ENCODE measurements around the gene TNFAIP6.
A peak's percentile ranks its signal among the peaks of the same experiment; 100 is the strongest.
"Not testable (repeated sequence)": the region's sequence is repeated elsewhere in the genome, so short reads cannot be mapped to it uniquely, and the experiment has no call there.

The TNFAIP6 gene

DNA sequence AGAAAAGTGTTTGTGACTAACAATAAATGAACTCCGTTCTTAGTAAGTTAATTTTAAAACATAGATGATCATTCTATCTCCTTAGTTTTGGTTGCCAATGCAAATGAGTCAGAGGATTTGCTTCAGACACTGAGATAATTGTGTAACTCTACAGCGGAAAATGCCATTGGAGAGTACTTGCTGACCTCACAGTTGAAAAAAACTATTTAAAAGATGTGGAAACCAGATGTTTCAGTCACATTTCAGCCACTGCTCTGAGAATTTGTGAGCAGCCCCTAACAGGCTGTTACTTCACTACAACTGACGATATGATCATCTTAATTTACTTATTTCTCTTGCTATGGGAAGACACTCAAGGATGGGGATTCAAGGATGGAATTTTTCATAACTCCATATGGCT lies at the start of gene TNFAIP6:
Gene TNFAIP6 (plus strand): TSS at position 234 of the 400 bp plus-strand sequence. CDS start 75 bp downstream, at position 309.
- DNase-seq, result no peak

DNA sequence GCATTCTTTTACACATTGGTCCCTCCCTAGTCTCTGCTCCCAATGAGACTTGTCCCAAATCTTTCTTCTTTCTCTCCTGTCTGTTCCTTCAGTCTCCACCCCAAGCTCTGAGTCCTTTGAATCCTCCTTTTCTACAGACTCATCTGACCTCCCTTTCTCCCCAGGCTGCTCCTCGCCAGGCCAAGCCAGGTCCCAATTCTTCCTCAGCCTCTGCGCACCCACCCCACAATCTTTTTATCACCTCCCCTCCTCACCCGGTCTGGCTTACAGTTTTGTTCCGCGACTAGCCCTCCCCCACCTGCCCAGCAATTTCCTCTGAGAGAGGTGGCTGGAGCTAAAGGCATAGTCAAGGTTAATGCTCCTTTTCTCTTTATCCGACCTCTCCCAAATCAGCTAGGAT lies 47.1 kb upstream of the TNFAIP6 start:
- DNase-seq, result not testable (repeated sequence)

DNA sequence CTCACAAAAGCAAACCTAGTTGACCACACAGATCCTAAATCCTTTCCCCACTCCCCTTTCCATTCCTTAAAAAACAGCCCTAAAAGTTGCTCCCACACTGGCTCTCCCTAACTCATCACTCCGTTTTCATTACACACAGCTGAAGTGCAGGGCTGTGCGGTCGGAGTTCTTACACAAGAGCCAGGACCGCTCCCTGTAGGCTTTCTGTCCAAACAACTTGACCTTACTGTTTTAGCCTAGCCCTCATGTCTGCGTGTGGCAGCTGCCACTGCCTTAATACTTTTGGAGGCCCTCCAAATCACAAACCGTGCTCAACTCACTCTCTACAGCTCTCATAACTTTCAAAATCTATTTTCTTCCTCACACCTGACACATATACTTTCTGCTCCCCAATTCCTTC lies 45.0 kb upstream of the TNFAIP6 start:
- not testable (repeated sequence) for DNase-seq

- DNase-seq, result no peak
Observed at GRCh38 chr2:151315381-151315903, 42.0 kb upstream of the TNFAIP6 start.

- no peak for DNase-seq
Observed at GRCh38 chr2:151325581-151326095, 31.8 kb upstream of the TNFAIP6 start.

DNA sequence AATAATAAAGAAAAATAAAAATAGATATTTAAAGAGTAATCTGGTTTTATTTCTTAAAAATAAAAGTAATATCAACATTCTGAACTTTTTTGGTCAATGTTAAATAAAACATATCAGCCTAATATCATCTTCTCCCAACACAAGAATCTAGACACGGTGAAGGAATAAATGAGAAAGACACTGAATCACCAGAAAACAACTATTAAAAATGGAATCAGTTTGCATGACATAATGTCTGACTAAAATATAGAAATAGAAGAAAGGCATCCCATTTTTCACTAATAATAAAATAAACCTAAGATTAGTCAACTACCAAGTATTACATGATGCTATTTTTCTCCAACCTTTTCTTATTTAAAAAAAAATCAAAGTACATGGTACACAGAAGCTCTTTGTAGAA lies 30.8 kb upstream of the TNFAIP6 start:
- no peak for DNase-seq

DNA sequence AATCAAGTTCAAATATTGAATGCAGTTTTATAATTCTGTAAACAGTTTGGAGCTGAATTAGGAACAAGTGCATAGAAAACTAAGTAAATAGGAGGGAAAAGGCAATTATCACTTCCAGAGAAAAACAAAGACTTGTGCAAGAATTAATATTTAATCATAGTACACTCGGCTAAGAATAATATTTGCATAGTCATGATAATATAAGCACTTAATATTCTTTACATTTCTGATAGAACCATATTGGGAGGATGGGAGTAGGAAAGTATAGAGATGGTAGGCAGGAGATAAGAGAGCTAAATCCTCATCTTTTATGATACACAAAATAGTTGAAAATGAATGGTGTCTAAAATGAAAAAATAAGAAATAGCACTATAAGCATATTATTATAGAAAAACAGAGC lies 27.4 kb upstream of the TNFAIP6 start:
- no peak for DNase-seq

GRCh38 chr2:151333083-151333482 lies 24.3 kb upstream of the TNFAIP6 start:
- DNase-seq, result no peak

GRCh38 chr2:151334082-151334815 lies 23.1 kb upstream of the TNFAIP6 start:
- DNase-seq, result peak; percentile 78

DNA sequence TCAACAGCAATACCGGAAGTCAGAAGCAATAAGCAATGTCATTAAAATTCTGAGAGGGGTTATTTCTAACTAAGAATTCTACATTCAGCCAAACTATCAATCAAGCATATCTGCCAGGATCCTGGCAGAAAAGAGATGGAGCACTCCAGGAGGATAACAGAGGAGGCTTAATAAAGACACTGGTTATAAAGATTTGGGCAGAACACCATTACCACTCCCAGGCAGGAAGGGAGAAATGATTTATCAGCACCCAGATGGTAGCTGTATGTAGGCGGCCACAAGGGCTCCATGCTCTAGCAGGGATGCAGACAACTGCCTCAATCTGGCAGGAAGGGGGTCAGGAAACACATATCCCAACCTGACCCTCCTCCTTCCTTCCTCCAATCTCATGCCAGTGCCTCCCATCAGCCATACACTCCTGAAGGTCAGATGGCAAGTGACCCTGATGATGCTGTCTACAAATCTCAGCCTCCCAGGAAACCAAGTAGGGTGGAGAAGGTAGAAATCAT lies 20.5 kb upstream of the TNFAIP6 start:
- peak; percentile 81 for DNase-seq

GRCh38 chr2:151337643-151338042 lies 19.7 kb upstream of the TNFAIP6 start:
- no peak for DNase-seq

DNA sequence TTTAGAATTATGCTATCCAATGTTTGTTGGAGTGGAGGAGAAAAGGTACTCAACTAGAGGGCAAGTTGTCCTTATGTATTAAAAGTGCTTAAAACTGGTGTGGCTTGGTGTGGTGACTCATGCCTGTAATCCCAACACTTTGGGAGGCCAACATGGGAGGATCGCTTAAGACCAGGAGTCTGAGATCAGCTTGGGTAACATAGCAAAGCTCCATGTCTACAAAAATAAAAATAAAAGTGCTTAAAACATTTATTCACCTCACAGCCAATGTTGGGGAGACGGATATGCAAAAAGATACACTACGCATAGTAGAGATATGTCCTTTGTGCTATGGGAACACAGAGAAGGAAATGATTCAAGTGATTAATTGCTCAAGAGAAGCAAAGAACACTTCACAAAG lies 19.3 kb upstream of the TNFAIP6 start:
- DNase-seq, result no peak

DNA sequence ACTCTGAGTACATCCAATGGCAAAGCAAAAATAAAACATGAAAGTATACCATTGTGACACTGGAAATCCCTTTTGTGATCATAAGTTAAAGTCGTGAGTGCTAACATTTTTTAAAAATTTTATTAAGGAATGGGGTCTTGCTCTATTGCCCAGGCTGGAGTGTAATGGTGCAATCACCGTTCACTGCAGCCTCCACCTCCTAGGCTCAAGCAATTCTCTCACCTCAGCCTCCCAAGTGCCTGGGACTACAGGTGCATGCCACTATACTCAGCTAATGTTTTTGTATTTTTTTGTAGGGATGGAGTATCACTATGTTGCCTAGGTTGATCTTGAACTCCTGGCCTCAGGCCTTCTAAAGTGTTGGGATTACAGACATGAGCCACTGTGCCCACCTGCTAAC lies 14.3 kb upstream of the TNFAIP6 start:
- no peak for DNase-seq

GRCh38 chr2:151344191-151344590 lies 13.2 kb upstream of the TNFAIP6 start:
- DNase-seq, result not testable (repeated sequence)

GRCh38 chr2:151344906-151345305 lies 12.5 kb upstream of the TNFAIP6 start:
- DNase-seq, result no peak

- DNase-seq, result no peak
Observed at GRCh38 chr2:151347294-151347693, 10.1 kb upstream of the TNFAIP6 start.

DNA sequence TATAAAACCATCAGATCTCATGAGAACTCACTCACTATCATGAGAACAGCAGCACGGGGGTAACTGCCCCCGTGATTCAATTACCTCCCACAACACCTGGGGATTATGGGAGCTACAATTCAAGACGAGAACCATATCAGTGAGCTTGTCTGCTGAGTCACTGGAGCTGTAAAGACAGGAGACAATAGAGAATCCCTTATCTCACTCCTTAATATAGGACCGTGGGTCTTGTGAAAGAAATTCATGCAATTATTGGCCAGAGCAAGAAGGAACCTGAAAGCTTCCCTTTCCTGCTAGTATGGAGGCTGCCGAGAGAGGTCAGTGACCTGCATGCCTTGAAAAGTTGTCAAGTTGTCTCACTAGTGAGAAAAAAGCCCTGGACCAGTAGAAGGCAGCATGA lies 9.5 kb upstream of the TNFAIP6 start:
- no peak for DNase-seq

GRCh38 chr2:151350579-151351195 lies 6.7 kb upstream of the TNFAIP6 start:
- DNase-seq, result no peak

DNA sequence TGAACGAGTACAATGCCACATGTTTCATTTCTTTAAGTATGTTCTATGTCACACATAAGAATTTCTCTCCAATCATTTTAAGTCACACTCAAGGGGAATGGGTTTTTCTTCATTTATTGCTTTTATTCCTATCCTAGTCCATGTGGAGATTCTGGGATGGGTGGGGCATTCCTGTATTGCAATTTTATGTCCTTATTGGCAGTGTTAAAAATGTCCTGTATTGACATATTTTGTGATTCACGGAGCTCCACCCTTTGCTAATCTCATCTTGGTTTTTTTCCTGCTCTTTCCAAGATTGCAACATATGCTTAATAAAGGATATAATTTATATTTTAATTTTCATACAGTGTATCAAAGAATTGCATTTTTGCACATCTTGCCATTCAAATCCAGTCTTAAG lies 3.4 kb upstream of the TNFAIP6 start:
- no peak for DNase-seq

DNA sequence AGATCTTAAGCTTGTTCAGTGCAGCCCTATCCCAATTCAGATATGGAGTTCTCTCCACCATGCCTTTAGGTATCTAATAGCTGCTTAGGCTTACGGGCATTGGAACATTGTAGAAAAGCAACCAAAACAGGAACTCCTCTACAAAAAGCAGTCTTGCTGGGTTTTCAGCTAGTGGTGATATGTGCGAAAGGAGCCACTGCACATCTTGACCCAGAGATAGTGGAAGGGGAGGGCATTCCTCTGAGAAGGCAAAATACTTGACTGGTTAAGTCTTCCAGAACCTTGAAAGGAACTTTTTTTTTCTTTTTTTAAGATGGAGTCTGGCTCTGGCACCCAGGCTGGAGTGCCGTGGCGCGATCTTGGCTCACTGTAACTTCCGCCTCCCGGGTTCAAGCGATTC lies 2.6 kb upstream of the TNFAIP6 start:
- no peak for DNase-seq

GRCh38 chr2:151358166-151358970 lies 976 bp downstream of the TNFAIP6 start:
- no peak for DNase-seq

DNA sequence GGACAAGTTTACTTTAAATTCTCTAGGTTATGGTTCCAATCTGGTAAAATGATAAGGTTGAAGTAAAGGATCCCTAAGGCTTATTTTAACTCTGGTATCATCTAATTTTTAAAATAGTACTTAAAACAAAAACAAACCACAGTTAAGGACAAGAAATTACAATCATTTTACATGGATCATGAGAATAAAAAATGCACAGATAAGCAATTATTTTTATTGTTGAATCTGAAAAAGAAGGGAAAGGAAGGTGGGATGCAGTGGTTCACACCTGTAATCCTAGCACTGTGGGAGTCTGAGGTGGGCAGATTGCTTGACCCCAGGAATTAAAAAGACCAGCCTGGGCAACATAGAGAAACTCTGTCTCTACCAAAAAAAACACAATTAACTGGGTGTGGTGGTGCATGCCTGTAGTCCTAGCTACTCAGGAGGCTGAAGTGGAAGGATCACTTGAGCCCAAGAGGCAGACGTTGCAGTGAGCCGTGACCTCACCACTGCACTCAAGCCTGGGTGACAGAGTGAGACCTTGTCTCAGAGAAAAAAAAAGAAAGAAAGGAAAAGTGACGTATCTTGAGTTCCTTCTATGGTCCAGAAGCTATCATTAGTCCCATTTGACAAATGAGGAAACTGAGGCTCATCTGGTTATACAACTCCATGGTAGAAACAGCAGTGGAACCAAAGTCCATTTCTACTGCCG lies 2.5 kb downstream of the TNFAIP6 start:
- DNase-seq, result no peak
